Transverse colon (tissue), 4 donors: ENCODE results near the gene DDAH1. TPM values are rescaled to one million over a fixed set of nuclear protein-coding genes. Genes with fewer than 3 reads are reported as not detected.

ENCODE experiments used
- DNase-seq: peaks from one replicate; pipeline ENCODE4 v3.0.0-alpha.2; 2019
- H3K27ac ChIP-seq, 4 donors: fragments of 200-600 bp; sonication (generic); 2 replicates each; pipeline ENCODE4 v1.5.1; 2016 to 2018; ENCODE audit warnings: inconsistent platforms in 4 of 4
- H3K27me3 ChIP-seq: fragments of 200-600 bp; sonication (generic); 2 replicates; pipeline ENCODE4 v1.5.1; 2017; ENCODE audit warnings: inconsistent platforms
- H3K36me3 ChIP-seq, 4 donors: fragments of 200-600 bp; sonication (generic); 2 replicates each; pipeline ENCODE4 v1.5.1; 2017 to 2019; ENCODE audit warnings: inconsistent platforms in 4 of 4
- H3K4me1 ChIP-seq, 4 donors: fragments of 200-600 bp; sonication (generic); 2 replicates each; pipeline ENCODE4 v1.5.1; 2017 to 2020; ENCODE audit warnings: inconsistent platforms in 4 of 4
- H3K4me3 ChIP-seq, 4 donors: fragments of 200-600 bp; sonication (generic); 1 replicate in 1 of 4; 2 replicates in 3 of 4; pipeline versions ENCODE4 v1.5.1 to v1.6.1; 2017 to 2019; ENCODE audit warnings: inconsistent platforms in 4 of 4
- H3K9me3 ChIP-seq, 2 donors: fragments of 200-600 bp; sonication (generic); 2 replicates each; pipeline ENCODE4 v1.5.1; 2017 to 2019; ENCODE audit warnings: inconsistent platforms in 2 of 2
- CTCF ChIP-seq, 5 experiments: fragments of 200-600 bp in 3 of 5; fragments of 450-650 bp in 2 of 5; sonication (generic) in 3 of 5; IDR thresholded peaks; 1 replicate in 2 of 5; 2 replicates in 3 of 5; pipeline ENCODE4 v1.5.1; 2016 to 2017; ENCODE audit warnings: antibody characterized with exemption in 5 of 5, inconsistent platforms in 3 of 5, mild to moderate bottlenecking in 2 of 5, moderate library complexity in 1 of 5
- EP300 ChIP-seq: sonication (generic); formaldehyde crosslinking; IDR thresholded peaks from one replicate; pipeline ENCODE4 v1.6.1; 2017; ENCODE audit warnings: antibody characterized with exemption, low read depth
- POLR2A ChIP-seq: fragments of 450-650 bp; IDR thresholded peaks from one replicate; pipeline ENCODE4 v1.6.1; 2016; ENCODE audit warnings: antibody characterized with exemption, mild to moderate bottlenecking, moderate library complexity
- POLR2AphosphoS5 ChIP-seq, 3 donors: sonication (generic); formaldehyde crosslinking; IDR thresholded peaks; one replicate each; pipeline ENCODE4 v1.6.1; 2016; ENCODE audit warnings: antibody characterized with exemption in 3 of 3
- WGBS, 2 donors: methylation state at CpG; one replicate each; pipeline ENCODE4 v1.1.5; 2018; ENCODE audit warnings: low coverage in 1 of 2; 5-methylcytosine and 5-hydroxymethylcytosine counted together
- in situ Hi-C, 4 donors: fragments of 200-750 bp; cut with MboI; loops; one replicate each; pipeline versions ENCODE4 v1.15.0 to v1.15.1; 2017; ENCODE audit warnings: low sequenced_read_pairs in 3 of 4, low pct_ligation_motif_present in 1 of 4, low pct_unique_long_range_greater_than_20kb in 1 of 4
- intact Hi-C: fragments of 100-400 bp; cut with DNase I; formaldehyde crosslinking; loops from one replicate; pipeline ENCODE4 v1.15.1; 2023; ENCODE audit warnings: low total_unique reads
- total RNA-seq, 4 donors: library from RNA; depleted of rRNA; stranded (reverse); fragments of >200 nt; gene quantifications; one replicate each; pipeline ENCODE4 v1.1.0, GENCODE V29; 2016

Gene DDAH1
- total RNA-seq, 4 donors from 2014 or later = 22.4 to 69.4 (median 48.3) TPM

- WGBS, 2 donors = 66 to 92% methylated on average over 2 of the region's 2 CpGs
- TF ChIP-seq POLR2A = no peak
- TF ChIP-seq CTCF (IDR thresholded peaks at IDR 0.05) = no peak
- no peak for TF ChIP-seq EP300
- no peak for TF ChIP-seq POLR2AphosphoS5 (IDR thresholded peaks at IDR 0.05)
- no peak overlapping the region for H3K4me3 ChIP-seq
Observed at GRCh38 chr1:85394130-85394529, 70.8 kb downstream of the DDAH1 start.

GRCh38 chr1:85393490-85393889 is 71.5 kb downstream of the DDAH1 start:
- no peaks in the 10 kb centered on the region for H3K27me3 ChIP-seq
- intact Hi-C loops (no loop called here), in situ Hi-C loops (no loop called here)

More at GRCh38 chr1:85394130-85394529, 70.8 kb downstream of the DDAH1 start:
- H3K4me1 ChIP-seq = peaks cover 0 to 3% (median under 1%) of the 10 kb centered on the region in 4 donors
- no peaks in the 10 kb centered on the region for H3K27me3 ChIP-seq
- H3K27ac ChIP-seq = no peak overlapping the region
- in situ Hi-C loops = no loop called here
- no peaks in the 10 kb centered on the region for H3K9me3 ChIP-seq
- H3K36me3 ChIP-seq = no peaks in the 10 kb centered on the region
- intact Hi-C loops = no loop called here
- DNase-seq = no peak

GRCh38 chr1:85388416-85388815 is 76.5 kb downstream of the DDAH1 start:
- H3K36me3 ChIP-seq = no peaks in the 10 kb centered on the region
- no peak overlapping the region for H3K4me3 ChIP-seq
- peaks cover 0 to 4% of the 10 kb centered on the region in 2 donors for H3K9me3 ChIP-seq
- in situ Hi-C loops = no loop called here
- H3K27ac ChIP-seq = no peak overlapping the region
- H3K4me1 ChIP-seq = no peaks in the 10 kb centered on the region
- TF ChIP-seq CTCF (IDR thresholded peaks at IDR 0.05) = no peak
- no peak for TF ChIP-seq POLR2A
- no peak for TF ChIP-seq POLR2AphosphoS5 (IDR thresholded peaks at IDR 0.05)
- TF ChIP-seq EP300 = no peak
- H3K27me3 ChIP-seq = no peaks in the 10 kb centered on the region
- no peak for DNase-seq
- intact Hi-C loops = no loop called here

More at GRCh38 chr1:85393490-85393889, 71.5 kb downstream of the DDAH1 start:
- DNase-seq = no peak
- no peaks in the 10 kb centered on the region for H3K9me3 ChIP-seq
- H3K4me3 ChIP-seq = no peak overlapping the region
- no peak overlapping the region for H3K27ac ChIP-seq
- TF ChIP-seq EP300 (no peak), POLR2A (no peak), POLR2AphosphoS5 (IDR thresholded peaks at IDR 0.05) (no peak), CTCF (IDR thresholded peaks at IDR 0.05) (no peak)
- H3K4me1 ChIP-seq = peaks cover 0 to under 1% (median 0%) of the 10 kb centered on the region in 4 donors
- H3K36me3 ChIP-seq = no peaks in the 10 kb centered on the region

GRCh38 chr1:85387781-85388180 is 77.2 kb downstream of the DDAH1 start:
- no peaks in the 10 kb centered on the region for H3K36me3 ChIP-seq
- WGBS, 2 donors = 79 to 82% methylated on average over 2 of the region's 2 CpGs
- no peak for DNase-seq
- TF ChIP-seq POLR2A (no peak), CTCF (IDR thresholded peaks at IDR 0.05) (no peak), EP300 (no peak), POLR2AphosphoS5 (IDR thresholded peaks at IDR 0.05) (no peak)
- in situ Hi-C loops = no loop called here
- peaks cover 3 to 4% of the 10 kb centered on the region in 2 donors for H3K9me3 ChIP-seq
- H3K27ac ChIP-seq = no peak overlapping the region
- H3K4me3 ChIP-seq = no peak overlapping the region
- H3K4me1 ChIP-seq = no peaks in the 10 kb centered on the region
- intact Hi-C loops = no loop called here
- no peaks in the 10 kb centered on the region for H3K27me3 ChIP-seq
